ENCODE results near the gene USP47.
"Not testable (repeated sequence)": the region's sequence is repeated elsewhere in the genome, so short reads cannot be mapped to it uniquely, and the experiment has no call there.

Gene USP47

GRCh38 chr11:11816511-11817314 lies 25.1 kb upstream of the USP47 start:
- no peak overlapping the region for H3K4me3 ChIP-seq (ENCODE audit: low read length)
- peak; percentile 80 for DNase-seq (ENCODE audit: low read depth)
- no peak for TF ChIP-seq CTCF (IDR thresholded peaks at IDR 0.05; ENCODE audit: insufficient read depth, low read depth, low read length, missing control alignments)

- TF ChIP-seq CTCF (IDR thresholded peaks at IDR 0.05; ENCODE audit: insufficient read depth, low read depth, low read length, missing control alignments), result no peak
- no peak for DNase-seq (ENCODE audit: low read depth)
- H3K4me3 ChIP-seq (ENCODE audit: low read length), result no peak overlapping the region
These were observed 23.8 kb upstream of the USP47 start for GRCh38 chr11:11817957-11818356.

- TF ChIP-seq CTCF (IDR thresholded peaks at IDR 0.05; ENCODE audit: insufficient read depth, low read depth, low read length, missing control alignments), result no peak
- no peak for DNase-seq (ENCODE audit: low read depth)
- H3K4me3 ChIP-seq (ENCODE audit: low read length), result no peak overlapping the region
These were observed 23.1 kb upstream of the USP47 start for GRCh38 chr11:11818529-11819121.

DNA sequence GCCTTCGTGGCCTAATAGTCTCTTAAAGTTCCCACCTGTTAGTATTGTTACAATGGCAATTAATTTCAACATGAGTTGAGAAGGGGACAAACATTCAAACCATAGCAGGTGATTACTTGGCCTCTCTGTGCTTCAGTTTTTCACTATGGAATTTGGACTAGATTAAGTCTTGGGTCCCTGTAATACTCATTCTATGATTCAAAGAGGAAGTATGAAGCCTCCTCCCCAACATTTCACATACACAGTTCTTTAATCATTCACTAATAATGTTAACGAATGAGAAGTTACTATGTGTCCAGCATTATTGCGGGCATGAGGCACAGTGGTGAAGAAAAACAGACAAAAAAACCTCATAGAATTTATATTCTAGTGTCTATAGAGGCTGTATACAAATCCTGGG lies 19.9 kb upstream of the USP47 start:
- DNase-seq (ENCODE audit: low read depth), result no peak
- no peak for TF ChIP-seq CTCF (IDR thresholded peaks at IDR 0.05; ENCODE audit: insufficient read depth, low read depth, low read length, missing control alignments)
- no peak overlapping the region for H3K4me3 ChIP-seq (ENCODE audit: low read length)

DNA sequence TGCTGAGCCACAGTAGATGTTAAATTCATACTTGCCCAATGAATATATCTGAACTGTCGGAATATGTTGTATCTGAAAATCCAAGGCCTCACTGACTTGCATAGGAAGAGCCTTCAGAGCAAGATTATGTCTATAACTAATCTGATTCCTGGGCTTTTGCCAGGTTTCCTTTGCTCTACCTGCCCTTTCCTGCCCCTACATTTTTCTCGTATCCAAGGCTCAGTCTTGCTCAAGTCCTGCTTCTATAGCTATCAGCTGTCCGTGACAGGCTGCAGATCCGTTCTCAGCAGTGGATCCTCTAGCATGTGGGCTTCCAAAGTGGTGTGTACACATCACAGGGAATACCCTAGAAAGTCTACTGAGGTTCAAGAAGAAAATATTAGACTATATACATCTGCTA lies 18.8 kb upstream of the USP47 start:
- peak; percentile 46 for DNase-seq (ENCODE audit: low read depth)
- H3K4me3 ChIP-seq (ENCODE audit: low read length), result no peak overlapping the region
- TF ChIP-seq CTCF (IDR thresholded peaks at IDR 0.05; ENCODE audit: insufficient read depth, low read depth, low read length, missing control alignments), result no peak

DNA sequence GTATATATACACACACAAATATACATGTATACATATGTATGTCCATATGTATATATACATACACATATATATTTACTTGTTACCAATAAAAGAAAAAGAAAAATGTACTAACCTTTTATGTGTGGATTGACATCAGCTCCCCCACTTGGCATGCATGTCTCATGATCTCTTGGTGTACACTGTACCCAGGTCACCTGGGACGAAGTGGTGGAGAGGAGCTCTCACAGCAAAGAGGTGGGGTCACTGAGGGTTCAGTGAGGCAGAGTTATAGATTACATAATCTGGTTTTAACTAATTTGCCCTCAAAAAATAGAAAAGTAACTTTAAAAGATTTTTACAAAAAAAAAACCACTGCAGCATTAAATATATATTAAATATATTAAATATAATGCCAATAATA lies 15.5 kb upstream of the USP47 start:
- DNase-seq (ENCODE audit: low read depth), result no peak
- TF ChIP-seq CTCF (IDR thresholded peaks at IDR 0.05; ENCODE audit: insufficient read depth, low read depth, low read length, missing control alignments), result no peak
- H3K4me3 ChIP-seq (ENCODE audit: low read length), result no peak overlapping the region

GRCh38 chr11:11827272-11827671 lies 14.5 kb upstream of the USP47 start:
- H3K4me3 ChIP-seq (ENCODE audit: low read length), result no peak overlapping the region
- DNase-seq (ENCODE audit: low read depth), result no peak
- no peak for TF ChIP-seq CTCF (IDR thresholded peaks at IDR 0.05; ENCODE audit: insufficient read depth, low read depth, low read length, missing control alignments)

DNA sequence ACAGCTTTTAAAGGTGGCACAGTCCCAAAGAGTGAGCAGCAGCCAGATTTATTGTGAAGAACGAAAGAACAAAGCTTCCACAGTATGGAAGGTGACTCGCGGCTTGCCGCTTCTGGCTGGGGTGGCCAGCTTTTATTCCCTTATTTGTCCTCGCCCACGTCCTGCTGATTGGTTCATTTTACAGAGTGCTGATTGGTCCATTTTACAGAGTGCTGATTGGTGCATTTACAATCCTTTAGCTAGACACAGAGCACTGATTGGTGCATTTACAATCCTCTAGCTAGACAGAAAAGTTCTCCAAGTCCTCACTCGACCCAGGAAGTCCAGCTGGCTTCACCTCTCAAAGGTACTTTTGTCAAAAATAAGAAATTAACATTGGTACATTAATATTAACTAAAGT lies 10.4 kb upstream of the USP47 start:
- H3K4me3 ChIP-seq (ENCODE audit: low read length); DNase-seq (ENCODE audit: low read depth): not testable (repeated sequence)

Measured in epithelial cell of esophagus (primary cell).